Stimulated activated naive CD4-positive, alpha-beta T cell treated with Interleukin-2 at 50 U/mL for 16 hours (primary cell): ENCODE results near the gene PLXNB2.
A peak's percentile ranks its signal among the peaks of the same experiment; 100 is the strongest.

Source experiments
- DNase-seq: peaks from one replicate; lab custom pipeline; 2025; lab: John Stamatoyannopoulos, UW

The PLXNB2 gene

DNA sequence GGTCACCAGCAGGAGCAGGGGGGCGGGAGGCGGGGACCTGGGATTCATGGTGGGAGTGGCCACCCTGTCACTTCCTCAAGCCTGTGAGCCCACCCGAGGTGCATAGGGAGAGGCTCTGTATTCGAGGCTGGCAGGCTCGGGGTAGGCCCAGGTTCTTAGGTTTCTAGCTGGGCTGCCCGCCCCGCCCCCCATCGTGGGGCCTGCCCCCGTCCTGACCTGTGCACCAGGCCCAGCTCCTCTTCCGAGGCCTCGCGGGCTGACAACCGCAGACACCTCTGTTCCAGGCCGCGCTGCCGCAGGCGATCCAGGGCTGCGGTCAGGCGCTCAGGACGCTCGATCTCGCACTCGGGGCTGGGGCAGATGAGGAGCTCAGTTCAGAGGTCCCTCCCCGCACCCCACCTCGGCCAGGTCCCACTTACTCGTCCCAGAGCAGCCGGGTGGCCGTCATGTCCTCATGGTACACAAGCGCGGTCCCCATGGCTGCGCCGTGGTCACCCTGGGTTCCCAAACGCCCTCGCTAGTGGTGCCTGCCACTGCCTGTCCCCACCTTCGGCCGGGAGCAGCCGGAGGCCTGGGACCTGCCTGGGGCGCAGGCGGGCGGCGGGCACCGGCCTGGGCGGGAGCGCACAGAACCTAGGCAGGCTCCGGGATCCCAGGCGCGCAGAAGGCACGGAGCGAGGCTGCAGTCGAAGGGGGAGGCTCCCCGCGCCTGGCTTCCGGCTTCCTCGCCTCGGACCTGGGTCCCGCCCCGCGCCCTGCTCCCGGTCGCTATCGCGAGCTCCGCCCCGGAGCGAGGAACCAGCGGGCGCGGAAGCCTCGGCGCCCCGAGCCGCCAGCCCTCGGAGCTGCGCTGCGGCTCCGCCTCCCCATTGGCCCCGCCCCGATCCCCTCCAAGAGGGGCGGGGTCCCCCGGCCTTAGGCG, 56.6 kb downstream of the PLXNB2 start, which contains the start of gene HDAC10:
Gene HDAC10 (minus strand): TSS at position 711 of the 922 bp plus-strand sequence. CDS start 233 bp downstream, at position 478.
- peak; percentile 75 for DNase-seq

DNA sequence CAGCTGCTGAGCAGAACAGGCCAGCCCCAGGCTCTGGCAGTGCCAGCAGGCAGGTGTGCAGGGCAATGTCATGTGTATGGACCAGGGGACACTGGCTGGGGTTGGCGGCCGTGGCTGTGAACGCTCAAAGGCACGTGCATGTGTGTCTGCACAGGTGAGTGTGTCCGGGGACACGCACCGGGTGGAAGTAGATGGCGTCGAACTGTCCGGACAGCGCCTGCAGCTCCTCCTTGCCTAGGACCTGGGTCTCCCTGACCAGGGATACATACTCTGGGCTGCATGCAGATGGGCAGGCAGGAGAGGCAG, 57.2 kb downstream of the PLXNB2 start:
- no peak for DNase-seq

DNA sequence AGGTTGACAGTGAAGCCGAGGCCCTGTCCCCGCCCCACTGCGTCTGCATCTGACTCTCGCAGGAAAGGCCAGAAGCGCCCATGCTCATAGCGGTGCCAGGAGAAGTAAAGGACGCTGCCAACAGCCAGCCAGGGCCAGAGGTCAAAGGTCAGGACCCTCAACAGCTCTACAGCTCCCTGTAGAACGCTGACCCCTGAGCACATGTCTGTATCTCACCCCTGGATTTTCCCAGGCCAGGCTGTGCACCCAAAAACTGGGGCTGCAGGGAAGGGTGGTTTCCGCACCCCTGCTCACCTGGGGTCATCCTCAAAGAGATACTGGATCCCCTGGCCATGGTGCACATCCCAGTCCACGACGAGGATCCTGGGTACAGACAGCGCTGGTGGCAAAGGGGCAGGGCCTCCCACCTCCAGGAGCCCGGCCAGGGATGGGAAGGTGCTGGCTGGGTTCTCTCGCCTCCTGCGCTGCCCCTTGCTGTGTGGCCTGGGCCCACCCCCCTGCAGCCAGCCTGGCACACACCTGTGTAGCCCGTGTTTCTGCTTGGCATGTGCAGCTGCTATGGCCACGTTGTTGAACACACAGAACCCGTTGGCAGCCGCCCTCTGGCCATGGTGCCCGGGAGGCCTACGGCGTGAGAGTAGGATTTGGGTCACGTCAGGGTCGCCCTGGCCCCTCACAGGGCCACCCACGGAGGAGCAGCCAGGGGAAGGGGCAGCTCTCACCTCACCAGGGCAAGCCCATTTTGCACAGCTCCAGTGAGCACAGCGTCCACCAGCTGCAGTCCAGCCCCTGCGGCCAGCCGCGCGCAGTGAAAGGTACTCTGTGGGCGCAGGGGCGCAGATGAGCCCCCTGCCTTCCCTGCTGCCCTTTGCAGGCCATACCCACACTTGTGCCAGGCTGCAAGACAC, 57.9 kb downstream of the PLXNB2 start:
- no peak for DNase-seq

DNA sequence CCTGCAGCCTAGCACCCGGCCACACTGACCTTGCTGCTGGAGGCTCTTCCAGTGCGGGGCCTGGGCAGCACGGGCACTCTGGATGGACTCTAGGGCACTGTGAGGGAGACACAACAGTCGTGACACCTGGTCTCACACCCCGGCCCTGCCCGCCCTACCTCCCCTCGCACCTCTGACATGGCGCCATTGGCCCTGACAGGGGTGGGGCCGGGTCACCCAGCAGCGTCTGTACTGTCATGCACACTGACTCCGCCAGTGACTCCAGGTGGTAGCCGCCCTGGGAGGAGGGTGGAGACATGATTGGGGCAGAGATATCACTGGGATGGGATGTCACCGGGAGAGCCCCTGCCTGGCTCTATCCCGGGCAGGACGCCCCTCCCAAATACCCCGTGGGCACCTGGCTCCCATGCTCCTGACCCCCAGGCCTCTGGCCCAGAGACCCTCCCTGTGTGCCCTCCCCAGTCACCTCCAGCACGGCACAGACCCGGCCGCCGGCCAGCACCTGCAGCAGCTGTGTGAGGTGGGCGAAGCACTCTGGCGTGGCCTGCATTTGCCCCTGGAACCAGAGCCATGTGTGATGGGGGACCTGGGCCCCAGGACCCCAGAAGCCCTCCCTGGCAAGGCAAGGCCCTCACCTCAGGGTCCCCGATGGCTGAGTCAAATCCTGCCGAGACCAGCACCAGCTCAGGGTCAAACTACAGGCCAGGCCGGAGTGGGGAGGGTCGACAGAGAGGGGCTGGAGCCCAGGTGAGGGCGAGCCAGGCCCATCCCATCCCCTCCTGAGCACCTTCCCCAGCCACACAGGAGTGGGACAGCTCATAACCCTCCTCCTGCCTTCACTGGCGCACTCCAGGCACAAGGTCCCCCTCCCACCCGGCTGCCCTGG, 59.0 kb downstream of the PLXNB2 start:
- DNase-seq, result no peak

DNA sequence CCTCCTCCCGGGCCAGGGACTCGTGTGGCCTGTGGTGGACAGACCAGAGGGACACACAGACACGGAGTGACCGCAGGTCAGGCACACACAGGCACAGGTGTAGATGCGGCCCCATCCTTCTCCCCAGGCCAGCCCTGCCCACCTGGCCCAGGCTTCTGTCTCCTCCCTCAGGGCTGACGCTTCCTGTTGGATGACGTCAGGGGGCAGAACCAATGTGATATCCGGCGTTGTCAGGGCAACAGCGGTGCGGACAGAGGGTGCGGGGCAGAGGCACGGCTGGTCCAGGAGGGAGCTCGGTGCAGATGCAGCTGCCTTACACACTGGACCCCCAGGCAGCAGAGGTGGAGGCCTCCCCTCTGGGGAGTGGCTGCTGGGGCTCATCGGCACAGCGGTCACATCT, 59.7 kb downstream of the PLXNB2 start:
- peak; percentile 38 for DNase-seq

DNA sequence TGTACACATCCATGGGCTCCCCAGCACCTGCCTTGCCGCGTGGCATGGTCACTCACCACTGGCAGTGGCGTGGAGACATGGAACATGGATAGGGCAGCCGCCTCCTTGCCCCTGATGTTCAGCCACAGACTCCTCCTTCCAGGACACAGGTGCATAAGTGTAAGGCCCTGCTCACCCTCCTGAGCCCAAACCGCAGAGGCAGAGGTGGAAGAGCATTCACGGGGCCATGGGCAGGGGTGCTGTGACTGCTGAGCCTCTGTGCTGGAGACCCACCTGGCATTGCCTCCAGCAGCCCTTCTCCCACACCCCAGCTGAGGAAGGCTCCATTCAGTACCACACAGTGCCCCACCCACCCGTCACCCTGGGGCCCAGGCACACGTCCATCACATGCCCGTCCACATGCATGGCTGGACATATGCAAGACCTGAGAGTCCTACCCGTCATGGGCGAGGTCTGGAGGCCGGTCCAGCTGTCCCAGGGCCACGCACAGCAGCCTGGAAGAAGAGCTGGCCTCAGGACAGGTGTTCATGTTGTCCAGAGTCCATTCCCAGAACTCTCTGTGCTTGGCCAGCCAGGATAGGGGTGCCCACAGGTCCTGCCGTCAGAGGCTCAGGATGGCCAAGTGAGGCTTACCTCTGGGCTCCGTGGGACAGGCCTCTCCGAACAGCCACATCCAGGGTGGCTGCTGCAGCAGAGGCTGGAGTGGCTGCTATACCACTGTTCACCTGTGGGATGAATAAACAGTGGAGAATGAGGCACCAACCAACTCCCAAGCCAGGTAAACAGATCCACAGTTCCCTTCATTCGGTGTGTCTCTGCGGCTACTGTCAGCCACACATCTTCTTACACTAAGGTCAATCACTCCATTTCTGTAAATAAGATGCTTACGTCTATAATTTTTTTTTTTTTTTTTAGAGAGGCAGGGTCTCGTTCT, 60.9 kb downstream of the PLXNB2 start:
- no peak for DNase-seq

DNA sequence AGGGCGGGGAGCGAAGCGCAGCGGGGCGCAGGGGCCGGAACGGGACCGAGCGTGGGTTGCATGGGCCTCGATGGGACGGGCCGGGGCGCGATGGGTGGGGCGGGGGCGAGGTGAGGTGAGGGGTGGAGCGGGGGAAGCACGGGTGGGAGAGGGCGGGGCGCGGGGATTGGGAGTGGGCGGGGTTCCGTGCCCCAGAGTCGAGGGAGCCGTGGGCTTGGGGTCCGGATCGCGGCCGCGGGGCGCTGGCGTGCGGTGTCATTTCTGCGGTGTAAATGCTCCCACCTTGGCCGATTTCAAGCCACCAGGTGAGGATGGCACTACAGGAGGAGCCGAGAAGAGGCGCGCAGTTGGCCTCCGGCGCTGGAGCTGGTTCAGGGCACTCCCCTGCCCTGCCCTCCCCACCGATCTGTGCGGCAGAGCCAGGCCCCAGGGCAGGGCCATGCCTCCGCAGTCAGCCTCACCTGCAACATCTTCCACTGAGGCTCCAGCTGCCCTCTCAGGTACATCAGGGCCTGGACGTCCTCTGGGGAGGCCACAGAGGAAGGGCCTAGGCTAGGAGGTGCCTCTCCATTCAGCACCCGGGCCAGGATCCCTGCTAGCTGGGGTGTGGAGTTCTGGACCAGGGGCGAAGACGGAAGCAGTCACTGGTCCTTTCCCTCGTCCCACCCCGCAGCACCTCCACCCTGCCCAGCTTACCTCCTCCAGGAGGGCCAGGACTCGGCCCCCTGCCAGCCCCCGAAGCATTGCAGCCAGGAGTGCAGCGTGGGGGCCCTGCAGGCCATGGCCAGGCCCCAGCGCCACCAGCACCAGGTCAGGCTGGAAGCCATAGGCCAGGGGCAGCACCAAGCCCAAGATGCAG, 62.0 kb downstream of the PLXNB2 start:
- peak; percentile 85 for DNase-seq

DNA sequence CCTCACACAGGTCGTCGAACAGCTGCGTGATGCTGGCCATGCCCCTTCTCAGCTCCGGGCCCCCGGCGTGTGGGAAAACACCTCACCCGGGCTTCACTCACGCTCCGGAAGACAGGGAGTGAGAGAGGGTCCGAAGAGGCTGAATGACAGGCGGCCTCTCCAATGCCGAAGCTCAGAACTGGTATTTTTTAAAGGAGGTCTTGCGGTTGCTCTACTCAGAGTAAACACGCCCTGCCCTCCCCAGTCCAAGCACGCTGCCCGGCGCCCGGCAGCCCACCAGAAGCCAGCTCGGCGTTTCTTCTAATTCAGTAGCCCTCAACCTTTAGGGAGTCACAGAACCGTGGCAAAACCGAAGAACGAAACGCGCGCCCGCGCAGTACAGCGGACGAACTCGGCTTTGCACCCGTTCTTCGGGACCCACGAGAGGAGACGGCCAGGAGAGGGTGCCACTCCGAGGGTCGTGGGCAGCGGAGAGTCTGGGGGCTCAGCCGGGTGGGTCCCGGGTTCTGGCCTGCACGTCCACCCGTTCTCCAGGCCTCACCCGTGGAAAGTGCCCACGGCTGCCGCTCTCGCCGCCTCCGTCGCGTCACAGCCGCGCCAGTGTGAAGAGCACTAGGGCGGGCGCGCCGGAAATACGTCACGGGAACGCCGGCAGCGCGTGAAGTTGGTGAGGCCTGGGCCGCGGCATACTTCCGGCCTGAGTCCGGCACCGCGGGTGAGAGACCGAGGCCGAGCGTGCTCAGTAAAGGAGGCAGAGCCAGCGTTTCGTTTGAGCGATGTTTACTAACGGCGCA, 62.8 kb downstream of the PLXNB2 start, which contains the start of gene TUBGCP6:
Gene TUBGCP6 (minus strand): TSS at position 604 of the 794 bp plus-strand sequence. CDS start 564 bp downstream, at position 40.
- DNase-seq, result peak; percentile 91

DNA sequence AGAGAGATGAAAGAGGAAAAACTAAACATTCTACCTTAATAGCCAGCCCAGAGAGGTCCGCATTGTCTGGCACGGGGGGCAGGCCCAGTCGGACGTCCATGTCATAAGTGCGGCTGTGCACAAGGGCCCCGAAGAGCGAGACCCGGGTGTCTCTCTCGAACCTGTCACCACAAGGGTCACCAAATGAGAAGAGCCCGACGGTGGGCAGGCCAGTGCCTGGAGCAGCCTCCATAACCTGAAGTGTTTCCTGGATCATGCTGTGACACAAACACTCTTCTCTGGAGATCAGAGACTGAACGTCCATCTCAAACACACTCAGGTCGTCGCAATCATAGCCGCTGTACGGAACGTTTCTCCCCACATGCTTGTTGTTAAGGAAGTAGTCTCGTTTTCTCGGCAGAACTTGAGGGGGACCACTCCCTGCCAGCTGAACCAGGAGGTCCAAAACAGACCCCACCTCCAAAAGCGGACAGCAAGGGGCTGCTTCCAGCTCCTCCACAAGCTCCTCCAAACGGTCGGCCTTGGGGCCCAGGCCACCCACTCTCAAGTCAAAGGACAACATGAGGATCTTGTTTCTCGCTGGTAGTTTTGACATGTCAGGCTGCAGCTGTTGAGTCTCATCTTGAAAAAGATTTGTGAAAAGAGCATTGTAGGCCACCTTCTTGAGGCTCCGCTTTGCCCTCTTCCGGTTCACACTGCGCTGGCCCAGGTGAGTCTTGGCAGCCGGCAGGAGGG, 63.6 kb downstream of the PLXNB2 start:
- DNase-seq, result no peak

DNA sequence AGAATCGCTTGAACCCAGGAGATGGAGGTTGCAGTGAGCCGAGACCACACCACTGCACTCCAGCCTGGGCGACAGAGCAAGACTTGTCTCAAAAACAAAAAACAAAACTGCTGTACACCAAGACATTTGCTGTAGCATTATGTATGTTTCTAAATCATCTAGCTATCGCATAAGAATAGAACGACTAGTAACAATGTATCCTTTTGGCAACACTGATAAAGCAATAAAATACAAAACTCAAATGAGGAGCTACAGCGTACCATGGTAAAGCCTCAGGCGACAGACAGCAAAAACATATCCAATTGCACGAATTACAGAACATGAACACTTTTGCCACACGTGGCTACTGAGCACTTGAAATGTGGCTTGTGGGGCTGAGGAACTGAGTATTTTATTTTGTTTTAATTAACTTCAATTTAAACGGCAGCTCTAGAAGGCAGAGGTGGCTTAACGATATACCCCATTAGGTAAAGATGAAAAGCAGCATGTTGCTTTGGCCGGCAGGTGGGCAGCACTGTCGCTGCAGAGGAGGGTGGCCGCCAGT, 65.0 kb downstream of the PLXNB2 start:
- DNase-seq, result no peak

DNA sequence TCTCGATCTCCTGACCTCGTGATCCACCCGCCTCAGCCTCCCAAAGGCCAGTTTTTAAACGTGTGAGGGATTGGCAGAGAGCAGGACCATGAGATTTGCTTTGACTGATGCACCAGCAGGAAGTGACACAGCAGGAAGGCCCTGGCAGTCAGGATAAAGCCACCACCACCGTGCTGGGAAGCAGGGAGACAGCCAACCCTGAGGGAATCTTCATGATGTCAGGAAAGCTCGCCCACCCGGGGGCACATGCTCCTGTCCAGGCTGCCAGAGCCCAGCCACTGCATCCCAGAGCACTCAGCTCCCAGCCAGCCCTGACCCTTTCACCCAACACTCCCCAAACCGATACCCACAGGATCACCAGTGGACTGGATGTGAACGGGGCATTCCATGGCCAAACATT, 68.7 kb downstream of the PLXNB2 start:
- DNase-seq, result no peak

DNA sequence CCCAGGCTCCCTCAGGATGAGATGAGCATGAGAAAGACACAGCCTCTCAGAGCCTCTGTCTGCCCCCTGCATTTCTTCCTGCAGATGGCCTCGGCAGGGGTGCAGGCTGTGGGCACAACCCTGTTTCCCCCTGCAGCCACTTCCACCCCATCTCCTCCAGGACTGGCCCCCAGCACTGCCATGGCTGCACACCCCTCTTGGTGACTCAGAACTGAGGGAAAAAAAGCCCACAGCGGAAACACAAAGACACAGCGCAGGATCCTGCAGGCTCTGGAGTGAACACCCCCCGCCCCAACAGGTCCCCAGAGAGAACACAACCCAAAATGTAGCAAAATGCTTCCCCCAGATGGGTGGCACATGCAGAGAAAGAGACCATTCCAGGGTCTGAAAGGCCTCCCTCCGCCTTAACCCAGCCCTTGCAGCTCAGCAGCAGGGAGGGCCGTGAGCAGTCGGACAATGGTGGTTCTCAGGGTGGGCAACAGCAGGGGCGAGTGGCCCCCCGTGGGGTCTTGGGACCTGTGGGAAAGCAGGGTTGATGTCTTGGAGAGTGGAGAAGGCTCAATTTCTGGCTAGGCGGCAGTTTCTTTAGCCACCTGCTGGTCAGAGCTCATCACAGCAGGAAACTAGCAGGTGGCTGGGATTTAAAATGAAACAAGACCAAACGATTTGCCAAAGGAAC, 70.6 kb downstream of the PLXNB2 start:
- DNase-seq, result no peak

DNA sequence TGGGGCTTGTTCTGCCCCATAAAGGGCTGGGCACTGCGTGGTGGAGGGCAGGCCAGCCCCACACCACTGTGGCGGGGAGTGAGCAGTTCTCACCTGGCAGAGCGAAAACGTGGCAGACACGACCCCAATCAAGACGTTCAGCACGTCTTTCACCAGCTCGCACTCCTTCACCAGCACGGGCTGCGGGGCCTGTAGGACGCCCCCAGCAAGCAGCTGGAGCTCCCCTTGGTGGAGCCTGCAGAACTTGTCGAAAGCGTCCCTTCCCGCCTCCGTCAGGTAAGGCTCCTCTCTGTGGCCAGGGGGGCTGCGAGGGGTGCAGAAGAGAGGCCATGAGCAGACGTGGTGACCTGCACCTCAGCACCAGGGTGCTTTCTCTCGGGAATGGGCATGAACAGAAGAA, 74.2 kb downstream of the PLXNB2 start:
- DNase-seq, result no peak

DNA sequence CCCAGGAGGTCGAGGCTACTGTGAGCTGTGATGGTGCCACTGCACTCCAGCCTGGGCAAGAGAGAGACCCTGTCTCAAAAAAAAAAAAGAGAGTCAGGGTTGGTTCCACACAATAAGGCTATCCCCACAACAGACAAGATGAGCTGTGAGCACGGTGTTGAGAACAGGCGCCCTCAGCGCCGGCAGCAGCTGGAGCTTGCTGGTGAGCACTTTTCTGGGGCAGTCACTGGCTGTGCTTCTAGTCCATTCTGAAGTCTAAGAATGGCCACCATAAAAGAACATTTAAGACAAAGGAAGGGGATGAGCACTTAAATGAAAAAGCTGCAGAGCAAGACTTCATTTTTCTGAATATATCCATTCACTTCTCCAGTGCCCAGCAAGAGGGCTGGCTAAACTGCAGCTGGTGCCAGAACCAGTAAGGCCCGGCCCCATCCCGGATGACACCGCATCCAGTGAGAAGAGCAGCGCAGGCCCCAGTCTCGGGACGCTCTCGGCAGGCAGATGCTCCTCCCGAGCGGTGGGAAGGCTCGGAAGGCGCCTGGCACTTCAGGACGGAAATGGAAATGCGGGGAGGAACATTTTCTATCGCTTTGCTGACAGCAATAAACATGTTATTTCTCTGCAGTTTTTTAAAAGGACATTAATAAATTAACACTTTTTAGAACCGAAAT, 74.8 kb downstream of the PLXNB2 start:
- DNase-seq, result no peak

DNA sequence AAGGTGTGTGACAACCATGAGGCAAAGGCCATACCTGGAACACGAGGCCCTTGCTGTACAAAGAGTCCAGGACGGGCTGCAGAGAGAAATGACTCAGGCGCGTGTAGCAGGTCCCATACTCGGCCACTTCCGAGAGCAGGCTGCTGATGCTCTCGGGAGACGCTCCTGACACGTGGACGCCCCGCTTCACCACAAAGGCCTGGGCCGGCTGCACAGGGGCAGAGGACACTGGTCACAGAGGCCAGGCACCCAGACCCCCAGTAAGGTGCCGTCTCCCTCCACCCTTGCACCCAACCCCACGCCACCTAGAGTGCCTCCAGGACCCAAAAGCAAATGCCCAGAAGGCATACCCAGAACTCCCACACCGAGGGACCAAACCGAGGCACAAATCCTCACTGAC, 78.1 kb downstream of the PLXNB2 start:
- no peak for DNase-seq

DNA sequence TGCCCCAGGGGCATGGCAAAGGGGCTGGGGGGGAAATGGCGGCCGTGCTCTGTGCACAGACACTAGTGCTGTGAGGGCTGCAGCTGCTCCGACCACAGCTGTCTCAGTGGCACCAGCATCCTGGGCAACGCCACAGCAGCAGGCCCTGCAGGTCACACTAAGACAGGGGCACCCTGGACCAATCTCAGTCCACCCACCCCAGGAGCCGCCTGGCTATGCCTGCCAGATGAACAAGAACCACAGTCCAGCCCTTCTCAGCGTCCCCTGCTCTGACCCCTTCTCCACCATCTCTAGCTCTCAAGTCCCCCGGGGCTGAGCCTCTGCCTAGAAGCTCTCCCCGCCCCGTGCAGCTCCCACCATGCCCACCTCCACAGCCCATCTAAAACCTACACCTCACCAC, 79.1 kb downstream of the PLXNB2 start:
- no peak for DNase-seq
